HG02840 (cell line): ENCODE measurements around the gene IL22RA1.
A peak's percentile ranks its signal among the peaks of the same experiment; 100 is the strongest.

ENCODE experiments used
- ATAC-seq: cut with Tn5 transposase; IDR thresholded peaks from one replicate; pipeline ENCODE4 v1.9.1; 2021; ENCODE audit warnings: mild to moderate bottlenecking, moderate library complexity, moderate number of reproducible peaks; ENCODE audit not compliant: unreplicated experiment, low FRiP score

Gene IL22RA1, protein sequence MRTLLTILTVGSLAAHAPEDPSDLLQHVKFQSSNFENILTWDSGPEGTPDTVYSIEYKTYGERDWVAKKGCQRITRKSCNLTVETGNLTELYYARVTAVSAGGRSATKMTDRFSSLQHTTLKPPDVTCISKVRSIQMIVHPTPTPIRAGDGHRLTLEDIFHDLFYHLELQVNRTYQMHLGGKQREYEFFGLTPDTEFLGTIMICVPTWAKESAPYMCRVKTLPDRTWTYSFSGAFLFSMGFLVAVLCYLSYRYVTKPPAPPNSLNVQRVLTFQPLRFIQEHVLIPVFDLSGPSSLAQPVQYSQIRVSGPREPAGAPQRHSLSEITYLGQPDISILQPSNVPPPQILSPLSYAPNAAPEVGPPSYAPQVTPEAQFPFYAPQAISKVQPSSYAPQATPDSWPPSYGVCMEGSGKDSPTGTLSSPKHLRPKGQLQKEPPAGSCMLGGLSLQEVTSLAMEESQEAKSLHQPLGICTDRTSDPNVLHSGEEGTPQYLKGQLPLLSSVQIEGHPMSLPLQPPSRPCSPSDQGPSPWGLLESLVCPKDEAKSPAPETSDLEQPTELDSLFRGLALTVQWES

DNA sequence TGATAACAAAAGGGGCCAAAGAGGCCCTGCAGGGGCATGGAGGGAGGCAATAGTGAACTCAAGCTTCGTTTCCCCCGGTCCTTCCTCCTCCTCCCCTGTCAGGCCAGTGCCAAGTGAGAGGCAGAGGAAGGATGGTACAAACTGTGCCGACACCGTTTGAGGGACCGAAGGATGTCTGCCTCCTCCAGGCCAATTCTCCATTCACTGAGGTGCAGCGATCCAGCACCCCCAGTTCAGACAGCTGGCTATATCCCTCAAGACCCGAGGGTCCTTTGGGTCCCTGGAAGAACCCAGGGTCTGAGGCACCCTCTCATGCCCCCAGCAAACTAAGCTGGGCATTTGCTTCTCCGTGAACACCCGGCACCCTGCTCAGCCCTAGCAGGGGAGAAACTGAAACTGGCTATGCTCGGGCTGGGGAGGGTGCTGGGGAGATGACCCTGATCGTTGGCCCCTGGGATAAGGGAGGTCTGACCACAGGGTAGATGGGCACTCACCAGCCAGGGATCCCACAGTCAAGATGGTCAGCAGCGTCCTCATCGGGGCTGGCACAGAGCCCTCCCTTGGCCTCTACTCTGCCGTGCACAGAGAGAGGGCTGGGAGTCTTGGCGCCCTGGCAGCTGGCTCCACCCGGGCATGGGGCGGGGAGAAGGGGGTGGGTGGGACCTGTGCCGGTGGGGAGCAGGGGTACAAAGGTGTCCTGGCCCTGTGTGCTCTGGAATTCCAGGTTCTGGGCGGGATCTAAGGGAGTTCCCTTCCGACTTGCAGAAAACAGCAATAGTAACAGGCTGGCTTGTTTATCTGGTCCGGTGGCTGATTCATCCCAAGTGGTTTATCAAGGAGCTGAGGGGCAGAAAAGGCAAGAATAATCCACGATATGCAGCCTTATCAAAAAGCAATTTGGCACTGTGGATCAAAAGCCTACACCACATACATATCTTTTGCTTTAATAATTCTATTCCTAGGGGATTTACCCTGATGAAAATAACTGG is at the start of gene IL22RA1:
IL22RA1 (minus strand) TSS at position 595 of the 989 bp plus-strand sequence; CDS start at position 537, 58 bp downstream.
- no peak for ATAC-seq

DNA sequence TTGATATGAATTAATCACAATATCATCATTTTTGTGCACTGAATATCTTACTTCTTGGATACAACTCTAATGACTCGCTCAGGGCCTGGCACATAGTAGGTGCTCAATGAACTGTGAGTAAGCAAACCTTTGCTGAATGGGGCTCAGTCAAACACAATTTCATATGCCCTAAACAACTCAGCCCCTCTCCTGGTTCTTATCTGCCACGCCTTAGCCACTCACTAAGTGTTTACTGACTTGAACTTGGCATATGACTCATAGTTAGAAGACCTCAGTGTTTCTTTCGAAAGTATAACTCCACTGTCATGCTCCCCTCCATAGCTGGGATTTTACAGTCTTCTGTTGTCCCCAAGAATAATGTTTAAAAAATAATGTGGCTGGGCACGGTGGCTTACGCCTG is 48.9 kb upstream of the IL22RA1 start:
- ATAC-seq, result no peak

DNA sequence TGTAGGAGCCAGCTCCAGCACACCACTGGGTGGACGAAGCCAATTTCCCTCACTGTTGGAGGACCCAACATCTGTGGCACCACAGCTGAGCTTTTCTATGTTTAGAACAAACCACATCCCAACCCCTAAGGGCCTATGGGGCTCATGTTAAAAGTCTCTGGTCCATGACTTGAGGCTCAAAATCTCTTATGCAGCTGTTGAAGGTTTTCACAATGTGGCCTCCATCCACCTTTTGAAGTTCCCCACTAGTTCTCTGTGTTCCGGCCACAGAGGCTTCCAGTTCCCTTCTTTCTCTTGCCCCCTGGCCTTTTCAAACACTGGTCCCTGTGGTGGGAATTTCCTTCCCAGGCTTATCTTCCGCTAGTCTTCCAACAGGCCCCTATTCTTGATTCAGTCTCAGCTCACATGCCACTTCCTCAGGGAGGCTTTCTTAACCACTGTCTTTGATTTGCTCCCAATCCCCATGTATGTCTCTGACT is 48.1 kb upstream of the IL22RA1 start:
- peak; percentile 48 for ATAC-seq

GRCh38 chr1:24189528-24189927 is 46.6 kb upstream of the IL22RA1 start:
- no peak for ATAC-seq

- no peak for ATAC-seq
These were observed 44.3 kb upstream of the IL22RA1 start, which contains the start of gene IFNLR1 for GRCh38 chr1:24186993-24187790. Gene IFNLR1, minus strand, starts transcription at chr1:24187289. Its CDS starts 41 bp downstream, at chr1:24187248.

DNA sequence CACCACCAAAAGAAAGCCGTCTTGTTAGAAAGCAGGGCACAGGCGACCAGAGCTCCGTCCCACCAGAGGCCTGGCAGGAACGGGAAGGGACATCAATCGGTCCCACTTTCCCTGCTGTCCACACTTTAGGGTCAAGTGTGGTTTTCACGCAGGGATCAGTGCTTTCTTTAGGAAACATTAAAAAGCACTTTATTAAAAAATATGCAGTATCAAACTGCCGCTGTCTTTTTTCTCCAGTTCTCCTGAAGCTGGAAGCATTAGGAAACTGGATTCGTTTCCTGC is 43.7 kb upstream of the IL22RA1 start:
- no peak for ATAC-seq

DNA sequence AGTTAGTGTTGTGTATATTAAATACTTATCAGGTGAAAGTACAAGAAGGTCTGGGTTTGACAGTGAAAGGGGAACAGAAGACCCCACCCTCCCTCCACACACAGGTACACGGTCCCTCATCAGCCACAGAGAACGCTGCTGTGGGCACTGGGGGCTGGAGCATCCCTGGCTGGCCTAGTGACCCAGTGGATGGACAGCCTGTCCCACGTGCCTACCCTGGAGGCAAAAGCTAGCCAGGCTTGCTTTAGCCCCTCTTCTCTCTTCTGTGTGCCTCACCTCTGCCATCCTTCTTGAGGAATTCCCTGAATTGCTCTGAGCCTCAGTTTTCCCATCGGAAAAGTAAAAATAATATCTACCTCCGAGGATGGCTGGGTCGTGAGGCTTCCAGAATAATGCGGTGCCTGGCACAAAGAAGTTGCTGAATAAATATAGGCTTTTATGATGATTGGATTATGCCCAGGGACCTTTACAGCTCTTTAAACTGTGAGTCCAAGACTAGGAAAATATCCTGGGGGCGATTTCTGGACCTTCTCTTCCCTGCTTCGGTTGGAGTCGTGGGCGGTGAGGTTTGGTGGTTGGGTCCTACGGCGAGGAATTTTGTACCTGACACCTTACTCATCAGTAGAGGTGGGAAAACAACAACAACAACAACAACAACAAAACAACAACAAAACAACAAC is 43.2 kb upstream of the IL22RA1 start:
- no peak for ATAC-seq

GRCh38 chr1:24185076-24185475 is 42.1 kb upstream of the IL22RA1 start:
- no peak for ATAC-seq

- no peak for ATAC-seq
These were observed 39.1 kb upstream of the IL22RA1 start for GRCh38 chr1:24182061-24182460.

- ATAC-seq, result no peak
These were observed 38.7 kb upstream of the IL22RA1 start for GRCh38 chr1:24181619-24182018.

DNA sequence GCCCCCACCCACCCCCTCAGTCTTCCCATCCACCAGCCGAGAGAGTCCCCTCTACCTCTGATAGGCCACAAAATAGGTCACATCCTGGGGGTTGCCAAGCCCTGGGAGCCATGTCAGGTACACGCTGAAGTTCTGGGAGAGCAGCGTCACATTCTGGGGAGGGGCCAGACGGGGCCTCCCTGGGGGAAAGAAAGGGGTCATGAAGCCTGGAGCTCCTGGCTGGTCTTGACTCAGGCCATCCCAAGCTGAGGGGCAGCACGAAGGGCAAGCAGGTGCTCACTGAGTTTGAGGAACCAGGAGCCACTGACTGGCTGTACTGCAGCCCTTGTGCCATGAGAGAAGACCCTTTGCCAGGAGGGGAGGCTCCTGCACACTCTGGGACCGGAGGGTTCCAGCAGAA is 37.7 kb upstream of the IL22RA1 start:
- ATAC-seq, result no peak

- ATAC-seq, result no peak
These were observed 36.4 kb upstream of the IL22RA1 start for GRCh38 chr1:24179251-24179840.

GRCh38 chr1:24178407-24178806 is 35.5 kb upstream of the IL22RA1 start:
- no peak for ATAC-seq

GRCh38 chr1:24177161-24177560 is 34.2 kb upstream of the IL22RA1 start:
- ATAC-seq, result no peak

DNA sequence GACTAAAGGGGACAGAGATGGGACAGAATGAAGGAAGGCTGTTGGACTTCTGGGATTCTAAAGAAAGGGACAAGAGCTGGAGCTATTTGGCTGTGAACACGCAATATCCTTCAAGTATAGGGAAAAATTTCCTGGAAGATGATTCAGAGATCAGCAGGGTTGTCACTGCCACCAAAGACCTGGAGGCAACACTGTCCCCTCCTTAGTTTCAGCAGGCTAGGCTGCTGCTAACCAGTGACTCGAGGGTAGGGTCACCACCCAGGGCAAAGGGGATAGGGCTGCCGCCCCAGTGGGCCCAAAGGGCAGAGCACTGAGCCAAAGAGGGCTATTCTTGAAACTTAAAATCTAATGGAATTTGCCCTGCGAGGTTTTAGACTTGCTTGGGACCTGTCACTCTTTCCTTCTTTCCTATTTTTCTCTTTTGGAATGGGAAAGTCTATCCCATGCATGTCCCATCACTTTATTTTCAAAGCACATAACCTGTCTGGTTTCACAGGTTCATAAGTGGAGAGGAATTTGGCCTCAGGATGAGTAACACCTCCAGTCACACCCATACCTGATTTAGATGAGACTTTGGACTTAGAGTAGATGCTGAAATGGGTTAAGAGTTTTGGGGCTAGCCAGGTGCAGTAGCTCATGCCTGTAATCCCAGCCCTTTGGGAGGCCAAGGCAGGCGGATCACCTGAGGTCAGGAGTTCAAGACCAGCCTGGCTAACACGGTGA is 32.3 kb upstream of the IL22RA1 start:
- no peak for ATAC-seq

GRCh38 chr1:24173638-24174575 is 31.0 kb upstream of the IL22RA1 start:
- ATAC-seq, result no peak

GRCh38 chr1:24172598-24172997 is 29.7 kb upstream of the IL22RA1 start:
- ATAC-seq, result no peak
